HG02870 (cell line): ENCODE measurements around the gene PGPEP1.
"Not testable (repeated sequence)": the region's sequence is repeated elsewhere in the genome, so short reads cannot be mapped to it uniquely, and the experiment has no call there.

Experiments
- ATAC-seq: cut with Tn5 transposase; IDR thresholded peaks from one replicate; pipeline ENCODE4 v1.9.1; 2021; ENCODE audit warnings: mild to moderate bottlenecking, moderate library complexity; ENCODE audit not compliant: unreplicated experiment

Gene PGPEP1

DNA sequence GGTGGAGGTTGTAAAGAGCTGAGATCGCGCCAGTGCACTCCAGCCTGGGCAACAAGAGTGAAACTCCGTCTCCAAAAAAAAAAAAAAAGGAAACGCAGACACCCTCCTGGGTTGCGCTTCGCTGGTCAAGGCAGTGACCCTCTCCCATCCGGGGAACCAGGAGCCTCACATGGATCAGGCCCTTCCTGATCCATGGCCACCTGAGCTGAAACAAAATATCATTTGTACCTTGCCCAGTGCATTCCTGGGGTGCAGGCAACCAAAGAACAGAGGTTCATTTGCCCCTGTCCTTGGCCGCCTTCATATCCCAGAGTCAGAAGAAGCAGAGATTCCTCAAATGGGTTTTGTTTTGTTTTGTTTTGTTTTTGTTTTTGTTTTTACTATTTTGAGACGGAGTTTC, 9.5 kb upstream of the PGPEP1 start:
- ATAC-seq, result no peak

DNA sequence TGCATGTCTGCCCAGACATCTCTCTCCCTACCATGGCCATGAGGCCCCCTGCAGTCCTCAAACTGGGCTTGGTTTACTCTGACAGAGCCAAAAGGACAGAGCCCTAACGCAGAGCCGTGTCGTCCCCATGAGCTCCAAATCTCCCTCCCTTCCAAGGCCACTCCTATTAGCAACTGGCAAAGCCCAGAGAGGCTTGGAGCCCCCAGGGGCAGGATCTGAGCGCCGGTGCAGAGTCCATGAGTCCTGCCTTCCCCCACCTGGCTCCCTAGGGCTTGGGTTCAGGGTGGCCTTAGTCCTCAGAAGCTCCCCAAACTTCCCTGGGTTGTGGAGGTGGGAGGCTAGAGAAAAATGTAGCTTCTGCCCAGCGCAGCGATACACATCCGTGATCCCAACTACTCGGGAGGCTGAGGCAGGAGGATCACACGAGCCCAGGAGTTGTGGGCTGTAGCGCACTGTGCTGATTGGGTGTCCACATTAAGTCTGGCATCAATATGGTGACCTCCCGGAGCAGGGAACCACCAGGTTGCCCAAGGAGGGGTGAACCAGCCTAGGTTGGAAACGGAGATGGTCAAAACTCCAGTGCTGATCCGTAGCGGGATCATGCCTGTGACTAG, 7.4 kb upstream of the PGPEP1 start:
- ATAC-seq, result no peak

DNA sequence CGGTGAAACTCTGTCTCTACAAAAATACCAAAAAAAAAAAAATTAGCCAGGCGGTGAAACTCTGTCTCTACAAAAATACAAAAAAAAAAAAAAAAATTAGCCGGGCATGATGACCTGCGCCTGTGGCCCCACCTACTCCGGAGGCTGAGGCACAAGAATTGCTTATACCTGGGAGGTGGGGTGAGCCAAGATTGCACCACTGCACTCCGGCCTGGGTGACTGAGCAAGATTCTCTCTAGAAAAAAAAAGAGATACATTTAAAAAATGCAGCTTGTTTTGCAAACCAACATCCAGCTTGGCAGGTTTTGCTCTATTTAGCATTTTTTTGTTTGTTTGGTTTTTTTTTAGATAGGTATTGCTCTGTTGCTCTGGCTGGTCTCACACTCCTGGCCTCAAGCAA, 6.7 kb upstream of the PGPEP1 start:
- ATAC-seq, result no peak

- ATAC-seq, result no peak
Observed at GRCh38 chr19:18336121-18336520, 4.3 kb upstream of the PGPEP1 start.

- ATAC-seq, result no peak
Observed at GRCh38 chr19:18338541-18338940, 1.9 kb upstream of the PGPEP1 start.

GRCh38 chr19:18339723-18340122, 675 bp upstream of the PGPEP1 start:
- no peak for ATAC-seq

DNA sequence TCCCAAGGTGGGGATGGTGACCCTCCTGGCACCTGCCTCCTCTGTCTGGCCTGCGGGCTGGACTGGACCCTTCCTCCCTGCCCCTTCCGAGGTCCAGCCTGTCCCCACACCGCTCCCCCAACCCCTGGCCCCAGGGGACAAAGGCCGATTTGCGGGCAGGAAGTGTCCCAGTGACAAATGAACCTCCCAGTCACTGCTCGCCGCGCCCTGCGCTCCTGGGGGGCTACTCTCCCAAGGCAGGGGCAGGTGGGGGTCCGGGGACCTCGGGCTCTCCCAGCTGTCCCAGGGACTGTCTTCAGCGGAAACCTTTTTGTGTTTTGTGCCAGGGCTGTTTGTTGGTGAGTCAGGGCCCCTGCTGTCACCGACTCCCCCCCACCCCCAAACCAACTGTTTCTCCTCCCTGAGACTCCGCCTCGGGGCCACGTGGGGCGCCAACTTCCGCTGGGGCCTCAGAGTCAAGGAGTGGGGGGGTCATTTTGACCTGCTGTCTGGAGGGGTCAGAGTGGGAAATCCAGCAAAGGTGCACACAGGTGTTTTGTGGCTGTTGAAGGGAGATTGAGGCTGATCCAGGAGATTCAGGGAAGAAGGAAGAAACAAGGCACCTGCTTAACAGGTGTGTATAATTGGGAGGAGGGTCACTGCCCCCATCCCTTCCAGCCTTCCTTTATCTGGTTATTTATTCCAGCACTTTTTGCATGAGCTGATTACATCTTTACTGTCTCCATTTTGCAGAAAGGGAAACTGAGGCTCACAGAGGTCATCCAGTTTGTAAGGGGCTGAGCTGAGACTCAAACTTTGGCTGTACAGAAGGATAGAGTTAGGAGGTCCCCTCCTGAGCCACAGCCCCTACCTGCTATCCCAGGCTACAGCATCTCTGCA, 831 bp downstream of the PGPEP1 start:
- ATAC-seq, result no peak

DNA sequence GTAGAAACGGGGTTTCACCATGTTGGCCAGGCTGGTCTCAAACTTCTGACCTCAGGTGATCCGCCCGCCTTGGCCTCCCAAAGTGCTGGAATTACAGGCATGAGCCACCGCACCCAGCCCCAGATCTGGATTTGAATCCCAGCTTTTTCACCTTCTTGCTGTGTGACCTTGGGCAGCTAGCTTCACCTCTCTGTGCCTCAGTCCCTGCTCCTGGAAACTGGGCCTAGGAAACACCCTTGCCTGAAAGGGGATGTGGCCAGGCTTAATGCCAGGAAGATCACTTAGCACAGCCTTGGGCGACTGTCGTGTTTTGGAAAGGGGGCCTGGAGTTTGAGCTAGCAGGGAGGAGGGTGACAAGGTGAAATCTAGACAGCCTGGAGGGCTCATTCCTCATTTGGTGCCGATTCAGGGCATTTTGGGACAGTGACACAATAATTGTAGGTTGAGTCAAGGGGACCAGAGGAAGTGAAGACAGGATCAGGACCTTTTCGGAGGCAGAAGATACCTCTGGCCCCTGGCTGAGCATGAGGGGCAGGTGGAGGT, 1.8 kb downstream of the PGPEP1 start:
- ATAC-seq, result no peak

DNA sequence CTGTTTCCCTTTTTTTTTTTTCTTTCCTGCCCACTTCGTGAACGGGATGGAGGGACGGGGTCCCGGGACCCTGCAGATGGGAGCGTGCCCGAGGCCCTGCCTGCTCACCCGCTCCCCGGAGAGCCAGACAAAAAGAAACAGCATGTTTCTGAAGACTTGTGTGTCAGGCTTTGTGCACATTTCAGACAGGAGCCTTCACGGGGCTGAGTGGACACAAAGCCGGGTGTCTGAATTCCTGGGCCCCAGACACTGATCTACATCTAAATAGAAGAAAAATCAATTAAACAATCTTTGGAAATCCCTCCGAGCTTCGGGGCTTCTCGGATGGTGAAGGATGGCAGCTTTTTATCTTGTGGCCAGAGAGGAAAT, 4.2 kb downstream of the PGPEP1 start:
- no peak for ATAC-seq

DNA sequence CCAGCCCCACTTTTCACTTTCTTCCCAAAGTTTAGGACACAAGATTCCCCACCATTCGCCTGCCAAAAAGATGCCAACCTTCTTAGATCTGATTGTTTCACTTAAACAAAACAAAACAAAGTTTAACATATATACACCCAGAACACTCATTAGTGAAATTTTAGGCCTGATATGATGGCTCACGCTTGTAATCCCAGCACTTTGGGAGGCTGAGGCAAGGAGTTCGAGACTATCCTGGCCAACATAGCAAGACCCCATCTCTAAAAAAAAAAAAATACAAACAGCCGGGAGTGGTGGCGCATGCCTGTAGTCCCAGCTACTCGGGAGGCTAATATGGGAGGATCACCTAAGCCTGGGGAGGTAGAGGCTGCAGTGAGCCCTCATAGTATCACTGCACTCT, 4.9 kb downstream of the PGPEP1 start:
- ATAC-seq, result no peak

GRCh38 chr19:18346091-18346490, 5.7 kb downstream of the PGPEP1 start:
- ATAC-seq, result no peak

DNA sequence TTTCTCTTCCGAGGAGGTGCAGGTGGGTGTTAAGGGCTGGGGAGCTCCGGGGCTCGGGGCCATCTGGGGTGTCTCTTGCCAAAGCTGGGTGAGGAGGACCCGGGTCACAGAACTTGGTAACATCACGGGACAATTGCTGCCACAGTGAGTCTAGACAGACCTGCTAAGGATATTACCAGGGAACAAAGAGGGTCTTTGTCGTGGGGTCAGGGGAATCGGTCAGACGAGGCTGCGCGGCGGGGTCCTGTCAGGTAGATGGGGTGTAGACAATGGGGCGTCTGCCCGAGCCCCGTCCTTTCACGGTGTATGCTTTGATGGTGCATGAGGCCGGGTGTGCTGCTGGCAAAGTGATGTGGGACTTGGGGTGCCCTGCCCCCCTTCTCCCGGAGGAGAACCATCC, 7.8 kb downstream of the PGPEP1 start:
- ATAC-seq, result no peak

DNA sequence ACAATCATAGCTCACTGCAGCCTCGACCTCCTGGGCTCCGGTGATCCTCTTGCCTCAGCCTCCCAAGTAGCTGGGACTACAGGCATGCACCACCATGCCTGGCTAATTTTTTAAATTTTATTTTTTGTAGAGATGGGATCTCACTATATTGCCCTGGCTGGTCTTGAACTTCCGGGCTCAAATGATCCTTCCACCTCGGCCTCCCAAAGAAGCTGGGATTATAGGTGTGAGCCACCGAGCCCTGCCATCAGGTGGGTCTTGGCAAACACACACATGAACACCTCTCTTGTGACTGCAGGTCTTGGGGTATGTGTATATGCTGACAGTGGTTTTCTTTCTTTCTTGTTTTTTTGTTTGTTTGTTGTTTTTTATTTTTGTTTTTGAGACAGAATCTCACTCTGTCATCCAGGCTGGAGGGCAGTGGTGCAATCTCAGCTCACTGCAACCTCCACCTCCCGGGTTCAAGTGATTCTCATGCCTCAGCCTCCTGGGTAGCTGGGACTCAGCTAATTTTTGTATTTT, 8.5 kb downstream of the PGPEP1 start:
- ATAC-seq, result not testable (repeated sequence)

DNA sequence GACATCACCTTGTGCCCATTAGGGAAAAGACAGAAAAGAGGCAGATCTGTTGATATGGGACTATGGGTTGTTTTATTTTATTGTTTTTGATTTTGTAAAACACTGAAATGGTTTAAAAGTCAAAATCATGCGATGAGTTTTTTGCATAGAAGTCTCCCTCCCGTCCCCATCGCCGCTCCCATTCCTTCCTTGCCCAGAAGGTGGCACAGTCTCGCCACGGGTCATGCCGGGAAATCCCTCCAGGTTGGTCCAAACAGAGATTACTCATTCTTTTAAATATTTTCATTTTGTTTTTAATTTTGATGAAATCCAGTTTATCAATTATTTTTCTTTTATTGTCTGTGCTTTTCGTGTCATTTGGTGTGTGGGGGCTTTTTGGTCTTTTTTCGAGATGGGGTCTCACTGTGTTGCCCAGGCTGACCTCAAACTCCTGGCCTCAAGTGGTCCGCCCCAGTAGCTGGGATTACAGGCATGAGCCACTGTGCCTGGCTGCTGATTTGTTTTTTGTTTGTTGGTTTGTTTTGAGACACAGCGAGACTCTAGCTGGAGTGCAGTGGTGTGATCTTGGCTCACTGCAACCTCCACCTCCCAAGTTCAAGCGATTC, 9.2 kb downstream of the PGPEP1 start:
- ATAC-seq, result no peak

DNA sequence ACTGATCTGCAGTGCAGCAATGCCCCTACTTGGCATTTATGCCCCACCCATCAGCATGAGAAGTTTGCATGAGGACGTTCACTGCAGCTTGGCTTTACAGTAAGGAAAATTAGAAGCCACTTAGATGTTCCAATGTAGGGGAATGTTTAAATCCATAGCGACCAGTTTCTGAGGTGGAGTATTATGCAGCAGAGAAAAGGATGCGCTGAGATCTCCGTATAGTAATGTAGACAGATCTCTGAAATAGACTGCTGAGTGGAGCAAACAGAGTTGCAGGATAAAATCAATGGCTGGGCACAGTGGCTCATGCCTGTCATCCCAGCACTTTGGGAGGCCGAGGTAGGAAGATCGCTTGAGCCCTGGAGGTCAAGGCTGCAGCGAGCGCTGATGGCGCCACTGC, 10.1 kb downstream of the PGPEP1 start:
- no peak for ATAC-seq

DNA sequence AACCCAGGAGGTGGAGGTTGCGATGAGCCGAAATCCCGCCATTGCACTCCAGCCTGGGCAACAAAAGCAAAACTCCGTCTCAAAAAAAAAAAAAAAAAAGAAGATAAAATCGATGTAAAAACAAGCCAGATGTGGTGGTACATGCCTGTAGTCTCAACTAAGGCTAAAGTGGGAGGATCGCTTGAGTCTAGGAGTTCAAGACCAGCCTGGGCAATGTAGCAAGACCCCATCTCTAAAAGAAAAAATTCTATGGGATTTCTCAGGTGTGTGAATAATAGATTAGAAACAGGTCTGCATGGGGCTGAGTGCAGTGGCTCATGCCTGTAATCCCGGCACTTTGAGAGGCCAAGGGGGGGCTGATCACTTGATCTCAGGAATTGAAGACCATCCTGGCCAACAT, 11.1 kb downstream of the PGPEP1 start:
- no peak for ATAC-seq

DNA sequence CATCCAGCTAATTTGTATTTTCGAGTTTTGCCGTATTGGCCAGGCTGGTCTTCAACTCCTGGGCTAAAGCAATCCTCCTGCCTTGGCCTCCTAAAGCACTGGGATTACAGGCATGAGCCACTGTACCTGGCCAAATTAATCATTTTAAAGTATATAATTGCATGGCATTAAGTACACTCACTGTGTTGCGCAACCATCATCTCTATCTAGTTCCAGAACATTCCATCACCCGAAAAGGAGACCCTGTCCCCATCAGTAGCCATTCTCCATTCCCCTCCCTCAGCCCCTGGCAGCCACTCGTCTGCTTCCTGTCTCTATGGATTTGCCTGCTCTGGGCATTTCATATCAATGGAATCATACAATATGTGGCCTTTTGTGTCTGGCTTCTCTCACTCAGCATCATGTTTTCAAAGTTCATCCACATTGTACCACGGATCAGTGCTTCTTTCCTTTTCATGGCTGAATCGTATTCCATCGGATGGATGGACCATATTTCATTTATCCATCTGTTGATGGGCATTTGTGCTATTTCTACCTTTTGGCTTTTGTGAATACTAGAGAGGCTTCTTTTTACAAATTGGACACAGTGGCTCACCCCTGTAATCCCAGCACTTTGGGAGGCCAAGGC, 13.1 kb downstream of the PGPEP1 start:
- ATAC-seq, result no peak

- ATAC-seq, result not testable (repeated sequence)
Observed at GRCh38 chr19:18354743-18355142, 14.3 kb downstream of the PGPEP1 start.

- no peak for ATAC-seq
Observed at GRCh38 chr19:18357041-18357440, 16.6 kb downstream of the PGPEP1 start.

DNA sequence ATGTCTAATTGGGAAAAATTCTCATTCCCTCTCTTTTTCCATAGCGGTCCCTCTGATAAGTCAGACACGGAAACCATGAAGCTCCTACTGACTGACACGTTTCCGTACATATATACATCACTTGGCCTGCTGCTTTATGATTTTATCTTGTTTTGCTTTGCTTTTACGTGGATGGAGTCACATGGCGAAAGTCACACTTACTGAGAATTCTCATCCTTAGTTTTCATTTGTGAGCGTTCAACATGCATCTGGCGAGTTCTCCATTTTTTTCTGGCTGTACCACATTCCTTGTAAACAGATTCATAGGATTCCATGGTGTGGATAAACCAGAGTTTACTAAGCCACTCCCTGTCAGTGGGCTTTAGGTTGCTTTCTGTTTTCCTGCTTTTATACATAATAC, 21.2 kb downstream of the PGPEP1 start:
- ATAC-seq, result no peak

DNA sequence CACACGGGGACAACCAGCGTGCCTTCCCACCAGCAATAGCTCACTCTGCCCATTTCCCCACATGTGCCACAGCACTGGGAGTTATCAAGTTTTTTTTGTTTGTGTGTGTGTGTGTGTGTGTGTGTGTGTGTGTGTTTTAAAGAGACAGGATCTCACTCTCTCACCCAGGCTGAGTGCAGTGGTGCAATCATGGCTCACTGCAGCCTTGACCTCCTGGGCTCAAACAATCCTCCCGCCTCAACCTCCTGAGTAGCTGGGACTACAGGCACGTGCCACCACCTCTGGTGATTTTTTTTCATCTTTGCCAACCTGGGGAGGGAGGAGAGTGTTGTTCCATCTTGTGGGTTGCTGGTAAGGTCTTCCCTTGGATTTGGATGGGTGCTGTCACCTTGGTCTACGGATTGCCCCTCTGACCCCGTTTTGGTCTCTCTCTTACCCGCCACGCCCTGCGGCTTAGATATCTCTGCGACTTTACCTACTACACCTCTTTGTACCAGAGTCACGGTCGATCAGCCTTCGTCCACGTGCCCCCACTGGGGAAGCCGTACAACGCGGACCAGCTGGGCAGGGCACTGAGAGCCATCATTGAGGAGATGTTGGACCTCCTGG, 22.6 kb downstream of the PGPEP1 start:
- no peak for ATAC-seq
